Endometrial microvascular endothelial cells (primary cell): ENCODE measurements around the gene DEFB108B. TPM values are rescaled to one million over a fixed set of nuclear protein-coding genes. Genes with fewer than 3 reads are reported as not detected.

Source experiments
- total RNA-seq: library from RNA; depleted of rRNA; stranded (reverse); fragments of >200 nt; gene quantifications from one replicate; pipeline ENCODE4 v1.2.3, GENCODE V29; 2015; ENCODE audit errors: inconsistent ontology term

Gene DEFB108B
- total RNA-seq, 1 donor from 2014 or later, result not detected

Other genes starting within 250 kb of the DEFB108B start
- not detected for gene DEFB131B, start 45.3 kb downstream of the DEFB108B start, total RNA-seq
- 5.7 TPM for gene XNDC1N, start 95.4 kb downstream of the DEFB108B start, total RNA-seq
- 43.1 TPM for gene RNF121, start 95.8 kb downstream of the DEFB108B start, total RNA-seq
- 8.8 TPM for gene IL18BP, start 165.7 kb downstream of the DEFB108B start, total RNA-seq
- 112 TPM for gene NUMA1, start 247.3 kb downstream of the DEFB108B start, total RNA-seq
- gene LRRC51, start 247.7 kb downstream of the DEFB108B start, total RNA-seq, result 1.1 TPM